ENCODE data around the gene CEP95. TPM values are rescaled to one million over a fixed set of nuclear protein-coding genes. Genes with fewer than 3 reads are reported as not detected.

Gene CEP95
- total RNA-seq, 1 experiment from 2014 or later: 37.6 TPM

DNA sequence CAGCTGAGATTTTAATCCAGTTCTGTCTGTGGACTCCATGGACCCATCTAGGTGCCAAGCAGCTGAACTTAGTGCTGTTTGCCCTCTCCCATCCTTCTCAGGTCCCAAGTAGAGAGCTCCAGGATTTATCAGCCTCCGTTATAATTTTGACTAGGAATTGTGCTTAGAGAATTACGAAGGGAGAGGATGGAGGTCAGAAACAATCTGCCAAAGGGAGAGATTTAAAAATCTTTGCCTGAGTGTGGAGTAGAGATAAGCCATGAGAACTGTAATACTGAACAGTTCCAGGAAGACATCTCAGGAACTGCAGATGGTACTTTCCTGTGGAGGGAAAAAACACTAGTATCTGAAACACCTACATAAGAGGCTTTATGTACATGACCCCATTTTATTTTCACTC, 27.0 kb downstream of the CEP95 start:
- intact Hi-C loops (cut with micrococcal nuclease; ENCODE audit: unreplicated experiment): no loop called here
- H3K27me3 Mint-ChIP-seq (ENCODE audit: unreplicated experiment): no peaks in the 10 kb centered on the region
- no peak for TF ChIP-seq CTCF (IDR thresholded peaks at IDR 0.05; ENCODE audit: unreplicated experiment)
- no TSS peak for BruUV-seq (replicated peaks)
- no peak for DNase-seq
- no peaks in the 10 kb centered on the region for H3K9me3 Mint-ChIP-seq (ENCODE audit: low read depth, unreplicated experiment)
- peaks cover 72% of the 10 kb centered on the region for H3K36me3 Mint-ChIP-seq (ENCODE audit: insufficient read depth, unreplicated experiment)
- H3K27ac Mint-ChIP-seq (ENCODE audit: unreplicated experiment): no peak overlapping the region
- no peaks in the 10 kb centered on the region for H3K4me1 Mint-ChIP-seq (ENCODE audit: low read depth, unreplicated experiment)
- H3K4me3 Mint-ChIP-seq (ENCODE audit: low read depth, unreplicated experiment): no peak overlapping the region
- CTCF ChIA-PET: no interaction called here

DNA sequence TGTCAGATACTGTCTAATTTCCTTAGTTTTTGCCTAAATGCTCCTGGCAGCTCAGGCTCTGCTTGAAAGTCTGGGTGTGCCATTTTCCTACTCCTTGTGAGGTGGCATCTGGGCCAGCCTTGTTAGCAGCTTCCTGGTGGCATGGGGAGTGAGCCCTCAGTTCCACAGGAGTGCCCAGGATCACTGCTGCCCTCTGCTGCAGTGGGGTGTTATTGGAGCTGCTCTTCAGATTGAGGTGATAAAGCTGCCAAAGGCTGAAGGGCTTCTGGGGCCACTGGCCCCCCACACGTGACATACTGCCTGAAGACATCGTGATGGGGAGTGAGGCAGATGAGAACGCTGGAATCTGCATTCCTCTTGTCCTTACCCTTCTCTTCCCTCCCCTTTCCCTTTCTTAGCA, 27.4 kb downstream of the CEP95 start:
- H3K36me3 Mint-ChIP-seq (ENCODE audit: insufficient read depth, unreplicated experiment): peaks cover 70% of the 10 kb centered on the region
- no peak overlapping the region for H3K4me3 Mint-ChIP-seq (ENCODE audit: low read depth, unreplicated experiment)
- no peaks in the 10 kb centered on the region for H3K27me3 Mint-ChIP-seq (ENCODE audit: unreplicated experiment)
- no TSS peak for BruUV-seq (replicated peaks)
- intact Hi-C loops (cut with micrococcal nuclease; ENCODE audit: unreplicated experiment): no loop called here
- CTCF ChIA-PET: no interaction called here
- peak; percentile 11 for DNase-seq
- no peak for TF ChIP-seq CTCF (IDR thresholded peaks at IDR 0.05; ENCODE audit: unreplicated experiment)
- H3K9me3 Mint-ChIP-seq (ENCODE audit: low read depth, unreplicated experiment): no peaks in the 10 kb centered on the region
- H3K4me1 Mint-ChIP-seq (ENCODE audit: low read depth, unreplicated experiment): no peaks in the 10 kb centered on the region
- no peak overlapping the region for H3K27ac Mint-ChIP-seq (ENCODE audit: unreplicated experiment)

DNA sequence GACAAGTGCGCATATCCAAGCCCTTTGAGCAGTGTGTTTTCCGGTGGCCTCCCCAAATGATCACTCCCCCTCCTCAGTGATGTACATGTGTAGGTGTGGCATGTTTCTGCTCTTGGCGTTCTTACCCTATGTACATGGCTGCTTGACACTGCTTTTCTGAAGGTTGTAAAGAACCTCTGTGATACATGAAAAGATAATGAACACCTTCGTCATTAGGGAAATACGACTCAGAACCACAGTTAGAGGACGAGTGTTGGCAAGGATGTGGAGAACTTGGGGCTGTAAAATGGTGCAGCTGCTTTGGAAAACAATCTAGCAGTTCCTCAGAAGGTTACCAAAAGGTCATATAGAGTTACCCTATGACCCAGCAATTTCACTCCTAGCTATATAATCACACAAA, 28.6 kb downstream of the CEP95 start:
- H3K9me3 Mint-ChIP-seq (ENCODE audit: low read depth, unreplicated experiment): no peaks in the 10 kb centered on the region
- no peaks in the 10 kb centered on the region for H3K27me3 Mint-ChIP-seq (ENCODE audit: unreplicated experiment)
- DNase-seq: no peak
- no peak overlapping the region for H3K27ac Mint-ChIP-seq (ENCODE audit: unreplicated experiment)
- no peak overlapping the region for H3K4me3 Mint-ChIP-seq (ENCODE audit: low read depth, unreplicated experiment)
- intact Hi-C loops (cut with micrococcal nuclease; ENCODE audit: unreplicated experiment): no loop called here
- CTCF ChIA-PET: no interaction called here
- no TSS peak for BruUV-seq (replicated peaks)
- TF ChIP-seq CTCF (IDR thresholded peaks at IDR 0.05; ENCODE audit: unreplicated experiment): no peak
- no peaks in the 10 kb centered on the region for H3K4me1 Mint-ChIP-seq (ENCODE audit: low read depth, unreplicated experiment)
- H3K36me3 Mint-ChIP-seq (ENCODE audit: insufficient read depth, unreplicated experiment): peaks cover 59% of the 10 kb centered on the region

GRCh38 chr17:64536913-64537312, 30.1 kb downstream of the CEP95 start:
- BruUV-seq (replicated peaks): no TSS peak

More at GRCh38 chr17:64536913-64537312, 30.1 kb downstream of the CEP95 start:
- Mint-ChIP-seq H3K27me3 (ENCODE audit: unreplicated experiment) (no peaks in the 10 kb centered on the region), H3K9me3 (ENCODE audit: low read depth, unreplicated experiment) (no peaks in the 10 kb centered on the region), H3K27ac (ENCODE audit: unreplicated experiment) (no peak overlapping the region), H3K4me3 (ENCODE audit: low read depth, unreplicated experiment) (no peak overlapping the region), H3K4me1 (ENCODE audit: low read depth, unreplicated experiment) (no peaks in the 10 kb centered on the region), H3K36me3 (ENCODE audit: insufficient read depth, unreplicated experiment) (peaks cover 47% of the 10 kb centered on the region)
- no peak for TF ChIP-seq CTCF (IDR thresholded peaks at IDR 0.05; ENCODE audit: unreplicated experiment)
- CTCF ChIA-PET: no interaction called here
- DNase-seq: no peak
- intact Hi-C loops (cut with micrococcal nuclease; ENCODE audit: unreplicated experiment): no loop called here
